ENCODE results near the gene PRR5.

DNA sequence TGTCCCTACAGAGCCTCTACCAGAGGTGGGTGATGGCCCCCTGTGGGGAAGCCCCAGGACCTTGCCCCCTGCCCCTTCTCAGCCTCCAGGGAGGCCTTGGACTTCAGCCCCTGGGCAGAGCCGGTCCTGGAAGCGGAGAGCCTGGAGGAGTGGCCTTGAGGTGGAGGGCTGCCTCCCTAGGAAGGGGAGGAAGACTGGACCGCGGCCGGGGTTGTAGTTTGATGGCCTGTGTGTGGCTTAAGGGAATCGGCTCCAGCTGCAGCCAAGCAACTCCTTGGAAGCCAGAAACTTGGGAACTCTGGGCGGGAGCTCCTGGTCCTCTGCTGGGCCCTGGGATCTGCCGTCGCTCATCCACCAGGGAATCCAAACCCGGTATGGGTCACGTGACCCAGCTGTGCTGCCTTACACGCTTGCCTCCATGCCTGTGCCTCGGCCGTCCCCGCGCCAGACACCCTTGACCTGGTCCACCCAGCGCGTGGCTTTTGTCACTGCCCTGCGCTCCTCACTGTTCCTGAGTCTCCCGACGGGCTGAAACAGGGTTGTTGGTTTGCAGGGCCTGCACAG is 26.8 kb downstream of the PRR5 start:
- TF ChIP-seq, protein P1, sequence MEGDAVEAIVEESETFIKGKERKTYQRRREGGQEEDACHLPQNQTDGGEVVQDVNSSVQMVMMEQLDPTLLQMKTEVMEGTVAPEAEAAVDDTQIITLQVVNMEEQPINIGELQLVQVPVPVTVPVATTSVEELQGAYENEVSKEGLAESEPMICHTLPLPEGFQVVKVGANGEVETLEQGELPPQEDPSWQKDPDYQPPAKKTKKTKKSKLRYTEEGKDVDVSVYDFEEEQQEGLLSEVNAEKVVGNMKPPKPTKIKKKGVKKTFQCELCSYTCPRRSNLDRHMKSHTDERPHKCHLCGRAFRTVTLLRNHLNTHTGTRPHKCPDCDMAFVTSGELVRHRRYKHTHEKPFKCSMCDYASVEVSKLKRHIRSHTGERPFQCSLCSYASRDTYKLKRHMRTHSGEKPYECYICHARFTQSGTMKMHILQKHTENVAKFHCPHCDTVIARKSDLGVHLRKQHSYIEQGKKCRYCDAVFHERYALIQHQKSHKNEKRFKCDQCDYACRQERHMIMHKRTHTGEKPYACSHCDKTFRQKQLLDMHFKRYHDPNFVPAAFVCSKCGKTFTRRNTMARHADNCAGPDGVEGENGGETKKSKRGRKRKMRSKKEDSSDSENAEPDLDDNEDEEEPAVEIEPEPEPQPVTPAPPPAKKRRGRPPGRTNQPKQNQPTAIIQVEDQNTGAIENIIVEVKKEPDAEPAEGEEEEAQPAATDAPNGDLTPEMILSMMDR (IDR thresholded peaks at IDR 0.05), result no peak
- TF ChIP-seq EP300 (IDR thresholded peaks at IDR 0.05), result no peak
